Measurements from ENCODE around the gene TBCD. TPM values are rescaled to one million over a fixed set of nuclear protein-coding genes. Genes with fewer than 3 reads are reported as not detected.
A peak's percentile ranks its signal among the peaks of the same experiment; 100 is the strongest.
"Not testable (repeated sequence)": the region's sequence is repeated elsewhere in the genome, so short reads cannot be mapped to it uniquely, and the experiment has no call there.

TBCD gene
- total RNA-seq, 2 donors from 2014 or later = 67.4 to 147 TPM

DNA sequence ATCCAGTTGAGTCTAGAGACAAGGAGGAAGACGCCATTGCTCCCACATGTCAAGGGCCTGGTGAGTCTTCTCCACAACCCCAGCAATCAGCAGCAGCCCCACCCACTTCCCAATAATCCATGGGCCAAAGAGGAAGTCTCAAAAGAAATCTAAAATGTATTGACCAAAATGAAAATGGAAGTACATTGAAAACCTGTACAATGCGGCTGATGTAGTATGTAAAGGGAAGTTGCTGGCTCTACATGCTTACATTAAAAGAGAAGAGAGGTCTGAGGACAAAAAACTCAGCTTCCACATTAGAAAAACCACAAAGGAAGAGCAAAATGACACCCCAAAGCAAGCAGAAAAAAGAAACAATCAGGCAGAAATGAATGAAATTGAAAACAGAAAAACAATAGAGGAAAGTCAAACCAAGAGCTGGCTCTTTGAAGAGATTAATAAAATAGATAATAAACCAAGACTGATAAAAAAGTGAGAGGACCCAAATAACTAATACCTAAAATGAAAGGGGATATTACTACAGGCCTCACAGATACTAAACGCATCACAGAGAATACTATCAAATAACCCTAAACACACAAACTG lies 227.0 kb downstream of the TBCD start:
- ATAC-seq (peak; percentile 40 to 89), DNase-seq (ENCODE audit: low spot score in 2 of 2) (no peak)
- H3K27ac Mint-ChIP-seq = peak overlapping the region in 1 of 2 donors; percentile 34
- H3K9me3 Mint-ChIP-seq = no peaks in the 10 kb centered on the region
- peaks cover 0 to 8% of the 10 kb centered on the region in 2 donors for H3K36me3 Mint-ChIP-seq

DNA sequence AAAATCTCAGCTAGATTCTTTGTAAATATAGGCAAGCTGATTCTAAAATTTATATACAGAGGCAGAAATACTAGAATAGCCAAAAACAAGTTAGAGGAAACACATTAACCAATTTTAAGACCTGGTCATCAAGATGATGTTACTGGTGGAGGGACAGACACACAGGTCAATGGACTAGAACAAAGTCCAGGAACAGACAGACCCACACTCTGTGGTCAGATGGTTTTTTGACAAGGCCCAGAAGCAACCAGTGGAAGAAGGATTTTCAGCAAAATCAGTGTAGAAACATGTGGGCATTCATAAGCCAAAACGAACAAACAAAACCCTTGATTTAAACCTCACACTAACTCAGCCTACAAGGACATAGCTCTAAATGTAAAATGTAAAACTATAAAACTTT lies 227.9 kb downstream of the TBCD start:
- no peak for DNase-seq (ENCODE audit: low spot score in 2 of 2)
- ATAC-seq = no peak

DNA sequence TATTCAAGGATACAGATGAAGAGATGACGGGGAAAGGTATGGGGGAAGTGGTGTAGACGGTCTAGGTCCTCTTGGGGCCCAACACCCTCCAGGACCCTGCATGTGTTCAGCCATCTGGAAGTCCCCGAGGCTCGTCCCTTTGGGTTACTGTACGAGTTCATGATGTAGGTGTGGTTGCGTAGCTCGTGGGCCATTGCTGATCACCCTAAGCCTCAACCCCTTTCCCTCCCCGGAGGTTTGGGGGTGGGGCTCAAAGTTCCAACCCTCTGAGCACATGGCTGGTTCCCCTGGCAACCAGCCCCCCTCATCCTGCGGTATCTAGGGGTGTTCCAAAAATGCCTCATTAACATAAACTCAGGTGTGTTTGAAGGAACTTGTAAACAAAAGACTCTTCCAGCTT lies 228.8 kb downstream of the TBCD start:
- DNase-seq (ENCODE audit: low spot score in 2 of 2) (peak in 1 of 2 donors; percentile 41), ATAC-seq (no peak)
- Mint-ChIP-seq H3K27ac (no peak overlapping the region), H3K9me3 (no peaks in the 10 kb centered on the region), H3K36me3 (peaks cover 0 to 9% of the 10 kb centered on the region in 2 donors)

More for the DNA sequence above, 227.9 kb downstream of the TBCD start:
- H3K27ac Mint-ChIP-seq = no peak overlapping the region
- H3K9me3 Mint-ChIP-seq = no peaks in the 10 kb centered on the region
- peaks cover 0 to 9% of the 10 kb centered on the region in 2 donors for H3K36me3 Mint-ChIP-seq

DNA sequence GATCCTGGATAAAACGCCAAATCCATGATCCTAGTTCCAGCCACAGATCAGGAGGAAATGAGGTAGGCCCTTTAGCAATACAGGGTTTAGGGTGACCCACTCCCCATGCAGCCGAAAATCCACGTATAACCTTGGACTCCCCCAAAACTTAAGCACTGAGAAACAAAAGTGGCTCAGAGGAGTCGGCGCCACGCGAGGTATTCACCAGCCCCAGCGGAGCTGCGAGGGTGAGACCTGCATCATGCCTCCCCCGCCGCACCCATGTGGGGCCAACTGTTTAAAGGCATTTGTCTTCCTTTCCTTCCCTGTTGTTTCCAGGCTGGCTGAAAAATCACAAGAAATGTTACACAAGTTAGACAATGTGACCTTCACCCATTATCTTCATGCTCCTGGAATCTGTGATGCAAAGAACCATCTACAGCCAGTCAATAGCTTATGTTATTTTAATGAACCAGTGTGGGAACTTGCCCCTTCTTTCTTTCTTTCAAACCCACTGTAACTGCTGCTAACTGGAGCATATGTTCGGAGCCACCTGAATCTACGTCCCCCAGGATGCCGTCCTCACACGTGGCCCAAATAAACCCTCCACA lies 229.4 kb downstream of the TBCD start:
- Mint-ChIP-seq H3K27ac (no peak overlapping the region), H3K36me3 (peaks cover 0 to 9% of the 10 kb centered on the region in 2 donors), H3K9me3 (no peaks in the 10 kb centered on the region)
- no peak for ATAC-seq
- no peak for DNase-seq (ENCODE audit: low spot score in 2 of 2)

DNA sequence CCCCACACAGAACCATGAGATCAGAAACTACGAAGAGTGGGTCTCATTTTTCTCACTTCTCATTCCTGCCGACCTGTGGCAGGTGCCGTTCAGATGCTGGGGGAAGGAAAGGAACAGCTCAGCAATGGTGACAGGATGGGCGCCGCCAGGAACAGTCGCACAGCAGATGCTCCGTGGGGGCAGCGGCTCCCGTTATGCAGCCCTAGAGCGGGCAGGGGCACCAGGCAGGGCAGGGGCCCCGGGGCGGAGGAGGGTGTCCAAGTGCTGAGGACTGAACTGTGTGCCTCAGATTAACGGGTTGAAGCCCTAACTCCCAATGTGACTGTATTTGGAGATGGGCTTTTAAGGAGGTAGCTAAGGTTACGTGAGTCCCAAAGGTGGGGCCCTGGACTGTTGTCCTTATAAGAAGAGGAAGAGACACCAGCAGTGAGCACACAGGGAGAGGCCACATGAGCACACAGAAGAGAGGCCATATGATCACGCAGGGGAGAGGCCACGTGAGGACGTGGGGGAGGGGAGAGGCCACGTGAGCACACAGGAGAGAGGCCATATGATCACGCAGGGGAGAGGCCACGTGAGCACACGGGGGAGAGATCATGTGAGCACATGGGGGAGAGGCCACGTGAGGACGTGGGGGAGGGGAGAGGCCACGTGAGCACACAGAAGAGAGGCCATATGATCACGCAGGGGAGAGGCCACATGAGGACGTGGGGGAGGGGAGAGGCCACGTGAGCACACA lies 231.8 kb downstream of the TBCD start:
- ATAC-seq (no peak), DNase-seq (ENCODE audit: low spot score in 2 of 2) (peak in 1 of 2 donors; percentile 34)
- Mint-ChIP-seq H3K36me3 (peaks cover 0 to 16% of the 10 kb centered on the region in 2 donors), H3K27ac (no peak overlapping the region), H3K9me3 (no peaks in the 10 kb centered on the region)

DNA sequence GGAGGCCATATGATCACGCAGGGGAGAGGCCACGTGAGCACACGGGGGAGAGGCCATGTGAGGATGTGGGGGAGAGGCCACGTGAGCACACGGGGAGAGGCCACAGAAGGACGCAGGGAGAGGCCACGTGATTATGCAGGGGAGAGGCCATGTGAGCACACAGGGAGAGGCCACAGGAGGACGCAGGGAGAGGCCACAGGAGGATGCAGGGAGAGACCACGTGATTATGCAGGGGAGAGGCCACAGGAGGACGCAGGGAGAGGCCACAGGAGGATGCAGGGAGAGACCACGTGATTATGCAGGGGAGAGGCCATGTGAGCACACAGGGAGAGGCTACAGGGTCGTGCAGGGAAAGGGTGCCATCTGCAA lies 232.4 kb downstream of the TBCD start:
- H3K9me3 Mint-ChIP-seq; ATAC-seq; H3K27ac Mint-ChIP-seq; DNase-seq (ENCODE audit: low spot score in 2 of 2): not testable (repeated sequence)
- peaks cover 0 to 21% of the 10 kb centered on the region in 2 donors for H3K36me3 Mint-ChIP-seq

DNA sequence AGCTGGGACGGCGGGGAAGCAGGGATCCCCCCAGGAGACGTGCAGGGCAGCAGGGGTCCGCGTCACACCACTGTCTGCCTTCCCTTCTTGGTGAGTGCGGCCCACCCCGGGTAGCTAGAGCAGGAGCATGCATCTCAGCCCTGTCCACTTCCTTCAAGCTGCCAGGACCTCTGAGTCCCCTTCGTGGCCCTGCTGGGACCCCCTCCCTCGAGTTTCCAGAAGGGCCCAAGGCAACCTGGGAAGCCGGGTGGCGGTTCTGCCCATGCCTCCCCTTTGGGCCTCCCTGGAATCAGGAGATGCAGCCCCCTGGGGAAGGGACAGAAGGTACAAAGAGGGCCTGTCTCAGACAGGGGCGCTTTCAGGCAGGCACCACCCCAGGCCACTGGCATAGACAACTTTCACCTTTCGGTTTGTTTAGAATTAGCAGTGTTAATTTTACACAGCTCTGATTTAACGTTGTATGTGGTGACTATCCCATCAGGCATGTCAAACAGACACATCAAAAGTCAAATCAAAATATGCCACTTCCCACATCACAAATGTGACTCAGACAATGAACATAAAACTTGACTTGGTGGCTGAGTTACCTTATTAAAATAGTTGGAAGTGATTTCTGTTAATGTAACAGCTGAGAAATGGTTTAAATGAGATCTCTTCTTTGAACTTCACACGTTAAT lies 233.0 kb downstream of the TBCD start:
- peaks cover 0 to 23% of the 10 kb centered on the region in 2 donors for H3K36me3 Mint-ChIP-seq
- no peak overlapping the region for H3K27ac Mint-ChIP-seq
- ATAC-seq (peak; percentile 24 to 80), DNase-seq (ENCODE audit: low spot score in 2 of 2) (peak in 1 of 2 donors; percentile 38)
- no peaks in the 10 kb centered on the region for H3K9me3 Mint-ChIP-seq

DNA sequence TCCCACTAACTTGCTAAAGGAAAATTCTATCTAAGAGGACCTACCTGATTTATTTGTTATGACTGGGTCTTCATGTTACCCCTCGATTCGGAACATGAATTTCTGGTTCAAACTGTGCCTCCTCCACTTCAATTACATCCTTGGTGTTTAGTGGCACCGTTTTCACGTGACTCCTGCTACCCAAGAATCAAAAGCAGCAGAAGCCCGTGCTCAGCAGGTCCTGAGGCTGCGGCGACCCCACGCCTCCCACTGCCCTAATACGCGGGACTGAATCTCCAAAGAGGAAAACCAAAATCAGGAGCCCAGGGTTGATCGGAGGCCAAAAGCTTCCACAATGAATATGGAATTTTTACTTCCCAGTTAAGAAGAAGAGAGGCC lies 233.6 kb downstream of the TBCD start:
- ATAC-seq (peak in 1 of 2 donors; percentile 10), DNase-seq (ENCODE audit: low spot score in 2 of 2) (no peak)
- peaks cover 0 to 23% of the 10 kb centered on the region in 2 donors for H3K36me3 Mint-ChIP-seq
- H3K27ac Mint-ChIP-seq = peak overlapping the region in 1 of 2 donors; percentile 50
- no peaks in the 10 kb centered on the region for H3K9me3 Mint-ChIP-seq

DNA sequence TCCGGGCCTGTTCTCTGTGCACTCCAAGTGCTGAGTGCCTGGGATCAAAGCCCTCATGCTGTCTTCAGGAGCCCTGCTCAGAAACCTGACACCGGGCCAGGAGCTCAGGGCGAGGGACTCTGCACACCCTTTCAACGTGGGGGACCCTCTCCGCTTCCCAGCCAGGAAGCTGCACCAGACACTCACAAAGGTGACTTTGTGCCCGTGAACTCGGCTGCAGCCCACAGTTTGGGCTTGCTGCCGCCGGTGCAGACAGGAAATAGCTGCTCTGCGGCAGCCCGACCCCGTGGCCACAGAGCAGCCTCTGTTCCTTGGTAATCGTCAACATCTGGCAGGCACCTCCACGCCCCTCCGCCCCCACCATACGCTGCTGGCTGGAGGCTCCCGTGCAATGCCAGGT lies 234.1 kb downstream of the TBCD start:
- Mint-ChIP-seq H3K9me3 (no peaks in the 10 kb centered on the region), H3K27ac (peak overlapping the region in 1 of 2 donors; percentile 72), H3K36me3 (peaks cover 0 to 26% of the 10 kb centered on the region in 2 donors)
- DNase-seq (ENCODE audit: low spot score in 2 of 2) (peak; percentile 45 to 68), ATAC-seq (peak; percentile 84 to 93)

DNA sequence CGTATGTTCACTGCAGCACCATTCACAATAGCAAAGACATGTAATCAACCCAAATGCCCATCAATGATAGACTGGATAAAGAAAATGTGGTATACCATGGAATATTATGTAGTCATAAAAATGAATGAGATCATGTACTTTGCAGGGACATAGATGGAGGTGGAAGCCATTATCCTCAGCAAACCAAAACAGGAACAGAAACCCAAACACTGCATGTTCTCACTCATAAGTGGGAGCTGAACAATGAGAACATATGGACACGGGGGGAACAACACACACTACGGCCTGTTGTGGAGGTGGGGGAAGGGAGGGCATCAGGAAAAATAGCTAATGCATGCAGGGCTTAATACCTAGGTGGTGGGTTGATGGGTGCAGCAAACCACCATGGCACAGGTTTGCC lies 237.2 kb downstream of the TBCD start:
- not testable (repeated sequence) for H3K27ac Mint-ChIP-seq; DNase-seq (ENCODE audit: low spot score in 2 of 2); ATAC-seq
- peaks cover 10 to 22% of the 10 kb centered on the region in 2 donors for H3K9me3 Mint-ChIP-seq
- H3K36me3 Mint-ChIP-seq = peaks cover 16 to 47% of the 10 kb centered on the region in 2 donors

DNA sequence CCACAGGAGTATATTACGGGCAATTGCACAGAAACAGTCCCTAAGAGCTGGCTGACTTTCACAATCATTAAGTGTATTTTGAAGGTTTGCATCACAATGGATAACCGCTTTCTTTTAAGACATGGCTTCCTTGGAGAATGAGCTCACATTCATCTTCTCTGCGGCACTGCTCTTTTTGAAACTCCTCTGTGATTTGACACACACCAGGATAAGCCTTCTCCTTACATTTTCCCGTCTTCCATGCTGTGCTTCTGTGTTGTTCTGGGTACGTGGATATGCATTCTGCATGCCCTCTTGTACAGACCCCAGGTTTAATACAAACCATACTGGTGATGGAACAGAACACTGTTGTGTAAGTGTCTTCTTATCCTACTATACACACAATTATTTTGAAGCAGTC lies 238.0 kb downstream of the TBCD start:
- Mint-ChIP-seq H3K36me3 (peaks cover 21 to 52% of the 10 kb centered on the region in 2 donors), H3K9me3 (peaks cover 10 to 29% of the 10 kb centered on the region in 2 donors), H3K27ac (no peak overlapping the region)
- no peak for ATAC-seq
- DNase-seq (ENCODE audit: low spot score in 2 of 2) = no peak

DNA sequence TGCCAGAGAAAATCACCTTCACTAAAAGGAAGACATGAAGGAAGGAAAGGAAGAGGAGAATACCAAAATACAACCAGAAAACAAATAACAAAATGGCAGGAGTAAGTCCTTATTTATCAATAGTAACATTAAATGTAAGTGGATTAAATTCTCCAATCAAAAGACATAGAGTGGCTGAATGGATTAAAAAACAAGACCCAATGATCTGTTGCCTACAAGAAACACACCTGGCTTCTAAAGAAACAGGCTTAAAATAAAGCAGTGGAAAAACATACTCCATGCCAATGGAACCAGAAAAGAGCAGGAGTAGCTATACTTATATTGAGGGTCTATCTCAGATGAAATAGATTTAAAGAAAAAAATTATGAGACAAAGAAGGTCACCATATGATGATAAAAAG lies 241.1 kb downstream of the TBCD start:
- peaks cover 10 to 32% of the 10 kb centered on the region in 2 donors for H3K9me3 Mint-ChIP-seq
- H3K36me3 Mint-ChIP-seq = peaks cover 26 to 52% of the 10 kb centered on the region in 2 donors
- DNase-seq (ENCODE audit: low spot score in 2 of 2) (no peak), ATAC-seq (no peak)
- H3K27ac Mint-ChIP-seq = no peak overlapping the region

Other genes starting within 250 kb of the TBCD start
- 10 to 100 TPM; 56.2 to 67.4 TPM for gene FOXK2, start 232.3 kb upstream of the TBCD start, total RNA-seq
- 10 to 100 TPM; 33.9 to 89.9 TPM for gene WDR45B, start 103.6 kb upstream of the TBCD start, total RNA-seq
- gene RAB40B, start 53.4 kb upstream of the TBCD start, total RNA-seq = 1 to 10 TPM; 1.7 to 2.8 TPM
- 10 to 100 TPM; 45.9 to 51.2 TPM for gene FN3KRP, start 35.4 kb upstream of the TBCD start, total RNA-seq
- gene FN3K, start 16.4 kb upstream of the TBCD start, total RNA-seq = 1 to 10 TPM; 3.5 to 7.0 TPM
- gene ZNF750, start 88.0 kb downstream of the TBCD start, total RNA-seq = not detected

All from activated naive CD4-positive, alpha-beta T cell treated with anti-CD3 and anti-CD28 coated beads, Interleukin-2, amount 50 U/mL, for 72 hours (primary cell).